HG03521 (cell line): ENCODE measurements around the gene MICALL1.

Experiments used
- ATAC-seq: cut with Tn5 transposase; IDR thresholded peaks from one replicate; pipeline ENCODE4 v1.9.1; 2021; ENCODE audit warnings: mild to moderate bottlenecking, moderate library complexity; ENCODE audit not compliant: unreplicated experiment

Gene MICALL1

GRCh38 chr22:37905534-37906363, at the start of gene MICALL1:
MICALL1 (plus strand) TSS chr22:37906297; CDS start chr22:37906423, 126 bp downstream.
- peak; percentile 79 for ATAC-seq

- no peak for ATAC-seq
These were observed 45.2 kb upstream of the MICALL1 start for GRCh38 chr22:37860796-37861421.

GRCh38 chr22:37862570-37863325, 43.3 kb upstream of the MICALL1 start:
- no peak for ATAC-seq

- ATAC-seq = no peak
These were observed 40.6 kb upstream of the MICALL1 start for GRCh38 chr22:37865510-37865909.

- ATAC-seq = no peak
These were observed 35.8 kb upstream of the MICALL1 start for GRCh38 chr22:37870273-37870672.

GRCh38 chr22:37880668-37881440, 25.2 kb upstream of the MICALL1 start:
- no peak for ATAC-seq

GRCh38 chr22:37884420-37884819, 21.7 kb upstream of the MICALL1 start:
- ATAC-seq = no peak

GRCh38 chr22:37887584-37888378, 18.3 kb upstream of the MICALL1 start:
- no peak for ATAC-seq

- no peak for ATAC-seq
These were observed 14.2 kb upstream of the MICALL1 start for GRCh38 chr22:37891926-37892325.

GRCh38 chr22:37892566-37893335, 13.3 kb upstream of the MICALL1 start:
- ATAC-seq = no peak

- no peak for ATAC-seq
These were observed 12.5 kb upstream of the MICALL1 start for GRCh38 chr22:37893583-37893983.

GRCh38 chr22:37894939-37895670, 11.0 kb upstream of the MICALL1 start:
- ATAC-seq = no peak

- ATAC-seq = no peak
These were observed 9.9 kb upstream of the MICALL1 start for GRCh38 chr22:37896181-37896592.

- no peak for ATAC-seq
These were observed 9.2 kb upstream of the MICALL1 start for GRCh38 chr22:37896939-37897338.

GRCh38 chr22:37897807-37898206, 8.3 kb upstream of the MICALL1 start:
- no peak for ATAC-seq

- no peak for ATAC-seq
These were observed 7.5 kb upstream of the MICALL1 start for GRCh38 chr22:37898441-37899181.

GRCh38 chr22:37904572-37905533, 1.2 kb upstream of the MICALL1 start:
- ATAC-seq = no peak
